H1 (cell line): ENCODE results near the gene SLC23A2. TPM values are rescaled to one million over a fixed set of nuclear protein-coding genes. Genes with fewer than 3 reads are reported as not detected.

Source experiments
- CBX8 ChIP-seq: fragments of 300-800, 300-1000 bp; sonication (generic); IDR thresholded peaks from 2 replicates; pipeline ENCODE4 v1.7.1; 2016; ENCODE audit warnings: low read depth, low read length, borderline replicate concordance
- HDAC6 ChIP-seq: IDR thresholded peaks from one replicate; pipeline ENCODE4 v1.7.1; 2012; ENCODE audit warnings: low read depth, mild to moderate bottlenecking, inconsistent platforms, low read length, moderate library complexity
- RBBP5 ChIP-seq: IDR thresholded peaks from 2 replicates; pipeline ENCODE4 v1.7.1; 2012; ENCODE audit warnings: low read depth, mild to moderate bottlenecking, inconsistent platforms, low read length, moderate library complexity, borderline replicate concordance
- polyA plus RNA-seq, 7 experiments: library from polyadenylated mRNA; depleted of rRNA in 3 of 7; stranded (reverse) in 5 of 7; unstranded in 2 of 7; fragments of >200 nt in 5 of 7; fragments of 200-250 nt in 2 of 7; gene quantifications; 1 replicate in 5 of 7; 2 replicates in 1 of 7; 4 replicates in 1 of 7; pipeline versions ENCODE4 v1.2.1 to v1.2.3, GENCODE V29; 2011 to 2013; ENCODE audit warnings: missing spikeins in 2 of 7, mixed read lengths in 2 of 7
- total RNA-seq: library from RNA; stranded (reverse); fragmentation: NEBNext Ultra II Directional; extraction: Animal tissue kit (Norgen Biotek cat#: 25700); gene quantifications from 2 replicates; pipeline ENCODE4 v1.2.1, GENCODE V29; 2021

The SLC23A2 gene
- total and polyA plus RNA-seq, 2 of the 8 experiments (the other 6 are each of a cell fraction or from before 2014, with no cell fraction given) = 17.0 to 18.6 TPM

DNA sequence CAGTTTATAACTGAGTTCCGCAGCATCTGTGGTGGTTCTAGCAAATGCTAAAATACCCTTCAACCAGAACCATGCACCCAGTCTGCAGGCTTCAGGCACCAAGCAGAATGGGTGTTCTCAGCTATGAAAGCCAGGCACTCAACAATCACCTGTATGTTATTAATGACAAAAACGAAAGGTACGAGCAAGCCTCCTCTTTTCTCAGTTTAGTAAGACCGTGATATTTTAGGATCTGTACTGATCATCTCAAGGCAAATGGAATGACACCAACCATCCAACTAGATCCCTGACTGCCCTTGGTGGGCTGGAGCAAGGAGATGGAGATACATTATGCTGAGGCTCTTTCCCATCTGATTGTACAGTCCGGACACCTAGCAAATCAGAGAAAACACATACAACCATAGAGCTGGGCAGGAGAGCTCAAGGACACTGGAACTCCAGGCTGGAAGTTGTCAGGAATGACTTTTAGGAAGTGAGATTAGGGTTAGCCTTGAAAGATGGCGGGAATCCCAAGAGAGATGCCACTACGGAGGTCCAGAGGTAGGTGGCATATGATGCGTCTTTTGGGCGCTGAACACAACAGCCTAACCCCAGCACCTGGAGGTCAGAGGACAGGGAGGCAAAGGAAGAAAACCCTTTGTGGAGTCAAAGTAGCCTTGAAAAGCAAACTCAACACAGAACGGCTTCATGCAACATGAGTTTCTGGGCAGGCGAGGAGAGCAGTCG lies 33.4 kb downstream of the SLC23A2 start (continued):
- TF ChIP-seq HDAC6 (no peak), RBBP5 (no peak), CBX8 (no peak)
